Measurements from ENCODE around the gene RBM3. TPM values are rescaled to one million over a fixed set of nuclear protein-coding genes. Genes with fewer than 3 reads are reported as not detected.

The RBM3 gene
- total and polyA plus RNA-seq, 2 of the 4 experiments (the other 2 are of a cell fraction), result 243 to 386 TPM

DNA sequence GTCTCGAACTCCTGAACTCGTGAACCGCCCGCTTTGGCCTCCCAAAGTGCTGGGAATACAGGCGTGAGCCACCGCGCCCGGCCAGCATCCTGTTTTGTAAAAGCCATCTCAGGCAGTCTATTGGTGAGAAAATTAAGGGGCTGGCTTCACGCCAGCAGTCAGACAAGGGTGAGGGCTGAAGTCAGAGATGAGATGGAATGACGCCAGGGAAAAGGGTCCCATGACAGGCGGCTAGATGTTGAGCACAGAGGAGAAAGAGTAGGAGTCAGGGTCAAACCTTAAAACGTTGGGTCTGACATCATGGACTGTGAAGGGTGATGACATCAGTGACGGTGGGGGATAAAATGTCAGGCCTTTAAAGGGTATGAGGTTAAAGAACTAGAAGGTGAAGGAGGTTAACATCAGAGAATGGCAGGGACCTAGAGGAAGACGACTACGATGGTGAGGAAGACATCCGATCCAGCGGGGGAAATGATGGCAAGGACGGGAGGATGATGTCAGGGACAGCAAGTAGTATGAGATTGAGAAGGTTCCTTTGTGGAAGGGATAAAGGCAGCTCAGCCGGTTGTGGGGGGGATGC, 504 bp upstream of the RBM3 start:
- H3K4ac ChIP-seq (ENCODE audit: low read depth, low read length), result peak overlapping the region; percentile 96
- CTCF ChIA-PET, result interaction anchor here (0.7 kb wide), 1 partner anchor 23 kb away, joined by 3 read pairs; the partner anchor contains the start of gene WDR13
- H4K91ac ChIP-seq (ENCODE audit: insufficient read depth, low read depth, low read length), result peak overlapping the region; percentile 99
- dilution Hi-C loops (cut with HindIII; ENCODE audit: low sequenced_read_pairs, unreplicated experiment), result no loop called here
- peak overlapping the region; percentile 89 for H3K14ac ChIP-seq (replicated peaks; ENCODE audit: low read depth, low read length)
- H3K27me3 ChIP-seq (ENCODE audit: control insufficient read depth, insufficient read depth, low read length), result no peaks in the 10 kb centered on the region
- peaks cover 16 to 21% of the 10 kb centered on the region in 2 experiments; a peak in 3 of 4 replicates for H3K79me1 ChIP-seq (ENCODE audit: low read depth in 1 of 2, low read length in 2 of 2)
- peak overlapping the region; percentile 96 for H3K27ac ChIP-seq (ENCODE audit: insufficient read depth, low read length)
- peak overlapping the region; percentile 92 for H2AFZ ChIP-seq (replicated peaks; ENCODE audit: low read length, poor library complexity)
- peak overlapping the region; percentile 66 for H2BK120ac ChIP-seq (ENCODE audit: low read depth, low read length)
- H4K5ac ChIP-seq (ENCODE audit: low read depth, low read length), result peak overlapping the region; percentile 100
- peak overlapping the region; percentile 100 for H4K8ac ChIP-seq (ENCODE audit: low read depth in 2 of 2, low read length in 2 of 2)
- intact Hi-C loops (cut with micrococcal nuclease), result no loop called here
- 54% methylated on average over 10 of the region's 19 CpGs; no CpG with 5 or more reads in 1 of the 2 experiments for WGBS, 2 experiments (ENCODE audit: extremely low coverage in 2 of 2, insufficient read length in 1 of 2)
- ATAC-seq (ENCODE audit: low read depth) (peak; percentile 1; the same call in 1 of the 2 replicates), DNase-seq (no peak)
- peak overlapping the region; percentile 90 for H2BK5ac ChIP-seq (ENCODE audit: low read depth, low read length, poor library complexity, severe bottlenecking)
- H3K56ac ChIP-seq (ENCODE audit: extremely low read depth, insufficient read depth, low read length), result peak overlapping the region; percentile 93
- H2AK5ac ChIP-seq (ENCODE audit: low read depth, low read length), result peak overlapping the region; percentile 98
- H4K20me1 ChIP-seq (ENCODE audit: insufficient read depth, low read length), result peaks cover 5% of the 10 kb centered on the region; the same call in 1 of the 2 replicates
- peak overlapping the region; percentile 88 for H3K9ac ChIP-seq (ENCODE audit: low read depth, low read length)
- H3K36me3 ChIP-seq (ENCODE audit: control insufficient read depth, insufficient read depth, low read length), result peaks cover 23% of the 10 kb centered on the region
- peak overlapping the region; percentile 86 for H2AK9ac ChIP-seq (replicated peaks; ENCODE audit: low read depth, low read length, poor library complexity)
- H3K4me2 ChIP-seq (ENCODE audit: low read depth, low read length), result peak overlapping the region; percentile 89
- peak overlapping the region; percentile 87; the same call in 1 of the 2 replicates for H3K23ac ChIP-seq (ENCODE audit: low read depth, low read length)
- H3K4me3 ChIP-seq (ENCODE audit: insufficient read depth, low read depth, low read length), result peak overlapping the region; percentile 55
- H3K4me1 ChIP-seq (ENCODE audit: control insufficient read depth, insufficient read depth, low read length), result peaks cover 5% of the 10 kb centered on the region
- H2BK15ac ChIP-seq (ENCODE audit: low read depth, low read length), result peak overlapping the region; percentile 86; the same call in 1 of the 3 replicates
- no peaks in the 10 kb centered on the region for H3K9me3 ChIP-seq (ENCODE audit: control insufficient read depth, insufficient read depth, low read length)
- POLR2A ChIA-PET (ENCODE audit: unreplicated experiment), result interaction anchor here (0.7 kb wide), 1 partner anchor 1886 kb away, joined by 3 read pairs; no protein-coding TSS in a partner anchor
- peaks cover 13% of the 10 kb centered on the region for H3K9me1 ChIP-seq (ENCODE audit: insufficient read depth, low read length)
- BruUV-seq (replicated peaks), result no TSS peak
- in situ Hi-C loops (cut with MboI; ENCODE audit: low sequenced_read_pairs), result no loop called here
- H2BK20ac ChIP-seq (ENCODE audit: low read depth, low read length), result peak overlapping the region; percentile 40; the same call in 1 of the 2 replicates
- H3K18ac ChIP-seq (ENCODE audit: low read depth, low read length), result peak overlapping the region; percentile 91
- no peak for TF ChIP-seq RFX5 (IDR thresholded peaks at IDR 0.05; ENCODE audit: low read depth, low read length)
- no peak for TF ChIP-seq CEBPB (IDR thresholded peaks at IDR 0.05; ENCODE audit: low read depth, low read length)
- TF ChIP-seq RCOR1 (IDR thresholded peaks at IDR 0.05; ENCODE audit: insufficient replicate concordance, low read length), result no peak
- TF ChIP-seq, protein P1, sequence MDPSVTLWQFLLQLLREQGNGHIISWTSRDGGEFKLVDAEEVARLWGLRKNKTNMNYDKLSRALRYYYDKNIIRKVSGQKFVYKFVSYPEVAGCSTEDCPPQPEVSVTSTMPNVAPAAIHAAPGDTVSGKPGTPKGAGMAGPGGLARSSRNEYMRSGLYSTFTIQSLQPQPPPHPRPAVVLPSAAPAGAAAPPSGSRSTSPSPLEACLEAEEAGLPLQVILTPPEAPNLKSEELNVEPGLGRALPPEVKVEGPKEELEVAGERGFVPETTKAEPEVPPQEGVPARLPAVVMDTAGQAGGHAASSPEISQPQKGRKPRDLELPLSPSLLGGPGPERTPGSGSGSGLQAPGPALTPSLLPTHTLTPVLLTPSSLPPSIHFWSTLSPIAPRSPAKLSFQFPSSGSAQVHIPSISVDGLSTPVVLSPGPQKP (IDR thresholded peaks at IDR 0.05; ENCODE audit: borderline replicate concordance, low read depth, low read length), result no peak
- TF ChIP-seq CHD1 (IDR thresholded peaks at IDR 0.05; ENCODE audit: low read depth, low read length), result no peak
- TF ChIP-seq, protein P2, sequence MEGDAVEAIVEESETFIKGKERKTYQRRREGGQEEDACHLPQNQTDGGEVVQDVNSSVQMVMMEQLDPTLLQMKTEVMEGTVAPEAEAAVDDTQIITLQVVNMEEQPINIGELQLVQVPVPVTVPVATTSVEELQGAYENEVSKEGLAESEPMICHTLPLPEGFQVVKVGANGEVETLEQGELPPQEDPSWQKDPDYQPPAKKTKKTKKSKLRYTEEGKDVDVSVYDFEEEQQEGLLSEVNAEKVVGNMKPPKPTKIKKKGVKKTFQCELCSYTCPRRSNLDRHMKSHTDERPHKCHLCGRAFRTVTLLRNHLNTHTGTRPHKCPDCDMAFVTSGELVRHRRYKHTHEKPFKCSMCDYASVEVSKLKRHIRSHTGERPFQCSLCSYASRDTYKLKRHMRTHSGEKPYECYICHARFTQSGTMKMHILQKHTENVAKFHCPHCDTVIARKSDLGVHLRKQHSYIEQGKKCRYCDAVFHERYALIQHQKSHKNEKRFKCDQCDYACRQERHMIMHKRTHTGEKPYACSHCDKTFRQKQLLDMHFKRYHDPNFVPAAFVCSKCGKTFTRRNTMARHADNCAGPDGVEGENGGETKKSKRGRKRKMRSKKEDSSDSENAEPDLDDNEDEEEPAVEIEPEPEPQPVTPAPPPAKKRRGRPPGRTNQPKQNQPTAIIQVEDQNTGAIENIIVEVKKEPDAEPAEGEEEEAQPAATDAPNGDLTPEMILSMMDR (conservative IDR thresholded peaks at IDR 0.05; ENCODE audit: low read depth, low read length), result no peak
- no peak for TF ChIP-seq RAD21 (IDR thresholded peaks at IDR 0.05; ENCODE audit: low read length)
- no peak for TF ChIP-seq SMC3 (IDR thresholded peaks at IDR 0.05; ENCODE audit: low read depth, low read length)
- TF ChIP-seq FOS (IDR thresholded peaks at IDR 0.05; ENCODE audit: low read depth, low read length), result no peak
- TF ChIP-seq MXI1 (IDR thresholded peaks at IDR 0.05; ENCODE audit: borderline replicate concordance, low read depth, low read length), result no peak

Data from IMR-90 (cell line).